GM12891 (cell line): ENCODE data around the gene COX17.

Experiments
- POLR2A ChIP-seq: IDR thresholded peaks from 2 replicates; pipeline ENCODE4 v1.6.1; 2011; ENCODE audit warnings: low read depth, low read length, control low read depth
- POLR2AphosphoS5 ChIP-seq: IDR thresholded peaks from 2 replicates; pipeline ENCODE4 v1.6.1; 2011; ENCODE audit warnings: low read depth, low read length, control low read depth

- TF ChIP-seq POLR2AphosphoS5, result no peak
- no peak for TF ChIP-seq POLR2A
Observed at GRCh38 chr3:119716998-119717397, 39.8 kb upstream of the COX17 start.
